ENCODE data around the gene PRDM16. TPM values are rescaled to one million over a fixed set of nuclear protein-coding genes. Genes with fewer than 3 reads are reported as not detected.

The PRDM16 gene
- total and polyA plus RNA-seq, 2 experiments from 2014 or later = 0.14 to 0.16 TPM

GRCh38 chr1:3038571-3039181, 30.3 kb upstream of the PRDM16 start (continued):
- TF ChIP-seq, protein P1, sequence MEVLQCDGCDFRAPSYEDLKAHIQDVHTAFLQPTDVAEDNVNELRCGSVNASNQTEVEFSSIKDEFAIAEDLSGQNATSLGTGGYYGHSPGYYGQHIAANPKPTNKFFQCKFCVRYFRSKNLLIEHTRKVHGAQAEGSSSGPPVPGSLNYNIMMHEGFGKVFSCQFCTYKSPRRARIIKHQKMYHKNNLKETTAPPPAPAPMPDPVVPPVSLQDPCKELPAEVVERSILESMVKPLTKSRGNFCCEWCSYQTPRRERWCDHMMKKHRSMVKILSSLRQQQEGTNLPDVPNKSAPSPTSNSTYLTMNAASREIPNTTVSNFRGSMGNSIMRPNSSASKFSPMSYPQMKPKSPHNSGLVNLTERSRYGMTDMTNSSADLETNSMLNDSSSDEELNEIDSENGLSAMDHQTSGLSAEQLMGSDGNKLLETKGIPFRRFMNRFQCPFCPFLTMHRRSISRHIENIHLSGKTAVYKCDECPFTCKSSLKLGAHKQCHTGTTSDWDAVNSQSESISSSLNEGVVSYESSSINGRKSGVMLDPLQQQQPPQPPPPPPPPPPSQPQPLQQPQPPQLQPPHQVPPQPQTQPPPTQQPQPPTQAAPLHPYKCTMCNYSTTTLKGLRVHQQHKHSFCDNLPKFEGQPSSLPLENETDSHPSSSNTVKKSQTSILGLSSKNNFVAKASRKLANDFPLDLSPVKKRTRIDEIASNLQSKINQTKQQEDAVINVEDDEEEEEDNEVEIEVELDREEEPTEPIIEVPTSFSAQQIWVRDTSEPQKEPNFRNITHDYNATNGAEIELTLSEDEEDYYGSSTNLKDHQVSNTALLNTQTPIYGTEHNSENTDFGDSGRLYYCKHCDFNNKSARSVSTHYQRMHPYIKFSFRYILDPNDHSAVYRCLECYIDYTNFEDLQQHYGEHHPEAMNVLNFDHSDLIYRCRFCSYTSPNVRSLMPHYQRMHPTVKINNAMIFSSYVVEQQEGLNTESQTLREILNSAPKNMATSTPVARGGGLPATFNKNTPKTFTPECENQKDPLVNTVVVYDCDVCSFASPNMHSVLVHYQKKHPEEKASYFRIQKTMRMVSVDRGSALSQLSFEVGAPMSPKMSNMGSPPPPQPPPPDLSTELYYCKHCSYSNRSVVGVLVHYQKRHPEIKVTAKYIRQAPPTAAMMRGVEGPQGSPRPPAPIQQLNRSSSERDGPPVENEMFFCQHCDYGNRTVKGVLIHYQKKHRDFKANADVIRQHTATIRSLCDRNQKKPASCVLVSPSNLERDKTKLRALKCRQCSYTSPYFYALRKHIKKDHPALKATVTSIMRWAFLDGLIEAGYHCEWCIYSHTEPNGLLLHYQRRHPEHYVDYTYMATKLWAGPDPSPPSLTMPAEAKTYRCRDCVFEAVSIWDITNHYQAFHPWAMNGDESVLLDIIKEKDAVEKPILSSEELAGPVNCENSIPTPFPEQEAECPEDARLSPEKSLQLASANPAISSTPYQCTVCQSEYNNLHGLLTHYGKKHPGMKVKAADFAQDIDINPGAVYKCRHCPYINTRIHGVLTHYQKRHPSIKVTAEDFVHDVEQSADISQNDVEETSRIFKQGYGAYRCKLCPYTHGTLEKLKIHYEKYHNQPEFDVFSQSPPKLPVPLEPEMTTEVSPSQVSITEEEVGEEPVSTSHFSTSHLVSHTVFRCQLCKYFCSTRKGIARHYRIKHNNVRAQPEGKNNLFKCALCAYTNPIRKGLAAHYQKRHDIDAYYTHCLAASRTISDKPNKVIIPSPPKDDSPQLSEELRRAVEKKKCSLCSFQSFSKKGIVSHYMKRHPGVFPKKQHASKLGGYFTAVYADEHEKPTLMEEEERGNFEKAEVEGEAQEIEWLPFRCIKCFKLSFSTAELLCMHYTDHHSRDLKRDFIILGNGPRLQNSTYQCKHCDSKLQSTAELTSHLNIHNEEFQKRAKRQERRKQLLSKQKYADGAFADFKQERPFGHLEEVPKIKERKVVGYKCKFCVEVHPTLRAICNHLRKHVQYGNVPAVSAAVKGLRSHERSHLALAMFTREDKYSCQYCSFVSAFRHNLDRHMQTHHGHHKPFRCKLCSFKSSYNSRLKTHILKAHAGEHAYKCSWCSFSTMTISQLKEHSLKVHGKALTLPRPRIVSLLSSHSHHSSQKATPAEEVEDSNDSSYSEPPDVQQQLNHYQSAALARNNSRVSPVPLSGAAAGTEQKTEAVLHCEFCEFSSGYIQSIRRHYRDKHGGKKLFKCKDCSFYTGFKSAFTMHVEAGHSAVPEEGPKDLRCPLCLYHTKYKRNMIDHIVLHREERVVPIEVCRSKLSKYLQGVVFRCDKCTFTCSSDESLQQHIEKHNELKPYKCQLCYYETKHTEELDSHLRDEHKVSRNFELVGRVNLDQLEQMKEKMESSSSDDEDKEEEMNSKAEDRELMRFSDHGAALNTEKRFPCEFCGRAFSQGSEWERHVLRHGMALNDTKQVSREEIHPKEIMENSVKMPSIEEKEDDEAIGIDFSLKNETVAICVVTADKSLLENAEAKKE (CRISPR knock-in tag; IDR thresholded peaks at IDR 0.05) = no peak
- TF ChIP-seq, protein P2, sequence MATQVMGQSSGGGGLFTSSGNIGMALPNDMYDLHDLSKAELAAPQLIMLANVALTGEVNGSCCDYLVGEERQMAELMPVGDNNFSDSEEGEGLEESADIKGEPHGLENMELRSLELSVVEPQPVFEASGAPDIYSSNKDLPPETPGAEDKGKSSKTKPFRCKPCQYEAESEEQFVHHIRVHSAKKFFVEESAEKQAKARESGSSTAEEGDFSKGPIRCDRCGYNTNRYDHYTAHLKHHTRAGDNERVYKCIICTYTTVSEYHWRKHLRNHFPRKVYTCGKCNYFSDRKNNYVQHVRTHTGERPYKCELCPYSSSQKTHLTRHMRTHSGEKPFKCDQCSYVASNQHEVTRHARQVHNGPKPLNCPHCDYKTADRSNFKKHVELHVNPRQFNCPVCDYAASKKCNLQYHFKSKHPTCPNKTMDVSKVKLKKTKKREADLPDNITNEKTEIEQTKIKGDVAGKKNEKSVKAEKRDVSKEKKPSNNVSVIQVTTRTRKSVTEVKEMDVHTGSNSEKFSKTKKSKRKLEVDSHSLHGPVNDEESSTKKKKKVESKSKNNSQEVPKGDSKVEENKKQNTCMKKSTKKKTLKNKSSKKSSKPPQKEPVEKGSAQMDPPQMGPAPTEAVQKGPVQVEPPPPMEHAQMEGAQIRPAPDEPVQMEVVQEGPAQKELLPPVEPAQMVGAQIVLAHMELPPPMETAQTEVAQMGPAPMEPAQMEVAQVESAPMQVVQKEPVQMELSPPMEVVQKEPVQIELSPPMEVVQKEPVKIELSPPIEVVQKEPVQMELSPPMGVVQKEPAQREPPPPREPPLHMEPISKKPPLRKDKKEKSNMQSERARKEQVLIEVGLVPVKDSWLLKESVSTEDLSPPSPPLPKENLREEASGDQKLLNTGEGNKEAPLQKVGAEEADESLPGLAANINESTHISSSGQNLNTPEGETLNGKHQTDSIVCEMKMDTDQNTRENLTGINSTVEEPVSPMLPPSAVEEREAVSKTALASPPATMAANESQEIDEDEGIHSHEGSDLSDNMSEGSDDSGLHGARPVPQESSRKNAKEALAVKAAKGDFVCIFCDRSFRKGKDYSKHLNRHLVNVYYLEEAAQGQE (IDR thresholded peaks at IDR 0.05; ENCODE audit: unreplicated experiment) = no peak
- TF ChIP-seq, protein P3, sequence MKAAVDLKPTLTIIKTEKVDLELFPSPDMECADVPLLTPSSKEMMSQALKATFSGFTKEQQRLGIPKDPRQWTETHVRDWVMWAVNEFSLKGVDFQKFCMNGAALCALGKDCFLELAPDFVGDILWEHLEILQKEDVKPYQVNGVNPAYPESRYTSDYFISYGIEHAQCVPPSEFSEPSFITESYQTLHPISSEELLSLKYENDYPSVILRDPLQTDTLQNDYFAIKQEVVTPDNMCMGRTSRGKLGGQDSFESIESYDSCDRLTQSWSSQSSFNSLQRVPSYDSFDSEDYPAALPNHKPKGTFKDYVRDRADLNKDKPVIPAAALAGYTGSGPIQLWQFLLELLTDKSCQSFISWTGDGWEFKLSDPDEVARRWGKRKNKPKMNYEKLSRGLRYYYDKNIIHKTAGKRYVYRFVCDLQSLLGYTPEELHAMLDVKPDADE (IDR thresholded peaks at IDR 0.05) = no peak
- TF ChIP-seq EZH2 (IDR thresholded peaks at IDR 0.05; ENCODE audit: low read depth, unreplicated experiment) = no peak
- no peak for TF ChIP-seq CREB1 (CRISPR knock-in tag; IDR thresholded peaks at IDR 0.05; ENCODE audit: low read depth)
- TF ChIP-seq JUNB (IDR thresholded peaks at IDR 0.05; ENCODE audit: unreplicated experiment) = no peak

Data from GM23338 (cell line).